AG04450 (cell line): ENCODE measurements around the gene KIF26A. TPM values are rescaled to one million over a fixed set of nuclear protein-coding genes. Genes with fewer than 3 reads are reported as not detected.

Experiments used
- CTCF ChIA-PET: fragments of 300-600, 350-600 bp; formaldehyde crosslinking; extraction: SDS; loops from one replicate; lab custom pipeline; 2022; ENCODE audit warnings: antibody characterized with exemption, inconsistent platforms; lab: Charles Lee
- POLR2A ChIA-PET: fragments of 350-600 bp; formaldehyde crosslinking; extraction: SDS; loops from one replicate; lab custom pipeline; 2021; ENCODE audit warnings: antibody characterized with exemption, inconsistent platforms; lab: Yijun Ruan, JAX
- DNase-seq: peaks from one replicate; pipeline ENCODE4 v3.0.0-alpha.2; 2011; ENCODE audit warnings: low read depth, low spot score
- H3K27ac ChIP-seq: one replicate; pipeline ENCODE4 v1.5.1; 2012; ENCODE audit warnings: low read depth, low read length, control low read depth
- H3K27me3 ChIP-seq: one replicate; pipeline ENCODE4 v1.6.0; 2012; ENCODE audit warnings: low read length; ENCODE audit not compliant: control insufficient read depth, insufficient read depth
- H3K4me3 ChIP-seq: 2 replicates; pipeline ENCODE4 v1.5.1; 2011; ENCODE audit warnings: mild to moderate bottlenecking, low read depth, low read length, control low read depth
- H3K9me3 ChIP-seq: 2 replicates; pipeline ENCODE4 v1.5.1; 2012; ENCODE audit warnings: low read length; ENCODE audit not compliant: control insufficient read depth, insufficient read depth
- polyA plus RNA-seq: library from polyadenylated mRNA; depleted of rRNA; stranded (reverse); fragments of >200 nt; gene quantifications from 2 replicates; pipeline ENCODE4 v1.2.3, GENCODE V29; 2011
- TF ChIP-seq, protein P1 (sequence below): IDR thresholded peaks from 2 replicates; pipeline ENCODE4 v1.5.1; 2011; ENCODE audit warnings: low read depth, low read length, control low read depth, inconsistent platforms

The KIF26A gene
- polyA plus RNA-seq, 1 experiment, result not detected

DNA sequence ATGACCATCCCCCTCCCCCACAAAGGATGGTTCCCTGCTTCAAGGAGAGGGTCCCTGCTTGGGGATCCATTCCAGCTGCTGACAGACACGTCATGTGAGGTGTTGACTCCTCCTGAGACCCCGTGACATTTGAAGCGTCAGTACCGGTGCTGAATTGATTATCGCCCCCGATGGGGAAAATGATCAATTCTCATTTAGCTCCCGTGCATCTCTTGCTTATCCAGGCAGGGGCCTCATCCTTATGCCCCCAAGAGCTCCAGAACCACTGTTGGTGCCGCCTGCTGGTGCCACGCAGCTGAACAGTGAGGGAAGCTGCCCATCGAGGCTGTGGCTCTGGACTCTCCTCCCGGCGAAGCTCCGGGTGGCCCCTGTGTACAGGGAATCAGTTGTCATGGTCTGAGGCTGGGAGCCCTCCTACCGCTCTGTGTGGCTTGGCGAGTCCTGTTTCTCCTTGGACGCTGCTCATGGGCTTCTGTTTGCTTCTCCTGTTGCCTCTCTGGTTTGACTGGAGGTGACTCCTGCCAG lies 4.6 kb downstream of the KIF26A start:
- DNase-seq, result no peak
- ChIA-PET CTCF (no interaction called here), POLR2A (no interaction called here)
- no peak overlapping the region for H3K27ac ChIP-seq
- no peaks in the 10 kb centered on the region; the same call in 1 of the 2 replicates for H3K9me3 ChIP-seq
- TF ChIP-seq, protein P1, sequence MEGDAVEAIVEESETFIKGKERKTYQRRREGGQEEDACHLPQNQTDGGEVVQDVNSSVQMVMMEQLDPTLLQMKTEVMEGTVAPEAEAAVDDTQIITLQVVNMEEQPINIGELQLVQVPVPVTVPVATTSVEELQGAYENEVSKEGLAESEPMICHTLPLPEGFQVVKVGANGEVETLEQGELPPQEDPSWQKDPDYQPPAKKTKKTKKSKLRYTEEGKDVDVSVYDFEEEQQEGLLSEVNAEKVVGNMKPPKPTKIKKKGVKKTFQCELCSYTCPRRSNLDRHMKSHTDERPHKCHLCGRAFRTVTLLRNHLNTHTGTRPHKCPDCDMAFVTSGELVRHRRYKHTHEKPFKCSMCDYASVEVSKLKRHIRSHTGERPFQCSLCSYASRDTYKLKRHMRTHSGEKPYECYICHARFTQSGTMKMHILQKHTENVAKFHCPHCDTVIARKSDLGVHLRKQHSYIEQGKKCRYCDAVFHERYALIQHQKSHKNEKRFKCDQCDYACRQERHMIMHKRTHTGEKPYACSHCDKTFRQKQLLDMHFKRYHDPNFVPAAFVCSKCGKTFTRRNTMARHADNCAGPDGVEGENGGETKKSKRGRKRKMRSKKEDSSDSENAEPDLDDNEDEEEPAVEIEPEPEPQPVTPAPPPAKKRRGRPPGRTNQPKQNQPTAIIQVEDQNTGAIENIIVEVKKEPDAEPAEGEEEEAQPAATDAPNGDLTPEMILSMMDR, result no peak
- peaks cover 12% of the 10 kb centered on the region for H3K27me3 ChIP-seq
- H3K4me3 ChIP-seq, result no peak overlapping the region

DNA sequence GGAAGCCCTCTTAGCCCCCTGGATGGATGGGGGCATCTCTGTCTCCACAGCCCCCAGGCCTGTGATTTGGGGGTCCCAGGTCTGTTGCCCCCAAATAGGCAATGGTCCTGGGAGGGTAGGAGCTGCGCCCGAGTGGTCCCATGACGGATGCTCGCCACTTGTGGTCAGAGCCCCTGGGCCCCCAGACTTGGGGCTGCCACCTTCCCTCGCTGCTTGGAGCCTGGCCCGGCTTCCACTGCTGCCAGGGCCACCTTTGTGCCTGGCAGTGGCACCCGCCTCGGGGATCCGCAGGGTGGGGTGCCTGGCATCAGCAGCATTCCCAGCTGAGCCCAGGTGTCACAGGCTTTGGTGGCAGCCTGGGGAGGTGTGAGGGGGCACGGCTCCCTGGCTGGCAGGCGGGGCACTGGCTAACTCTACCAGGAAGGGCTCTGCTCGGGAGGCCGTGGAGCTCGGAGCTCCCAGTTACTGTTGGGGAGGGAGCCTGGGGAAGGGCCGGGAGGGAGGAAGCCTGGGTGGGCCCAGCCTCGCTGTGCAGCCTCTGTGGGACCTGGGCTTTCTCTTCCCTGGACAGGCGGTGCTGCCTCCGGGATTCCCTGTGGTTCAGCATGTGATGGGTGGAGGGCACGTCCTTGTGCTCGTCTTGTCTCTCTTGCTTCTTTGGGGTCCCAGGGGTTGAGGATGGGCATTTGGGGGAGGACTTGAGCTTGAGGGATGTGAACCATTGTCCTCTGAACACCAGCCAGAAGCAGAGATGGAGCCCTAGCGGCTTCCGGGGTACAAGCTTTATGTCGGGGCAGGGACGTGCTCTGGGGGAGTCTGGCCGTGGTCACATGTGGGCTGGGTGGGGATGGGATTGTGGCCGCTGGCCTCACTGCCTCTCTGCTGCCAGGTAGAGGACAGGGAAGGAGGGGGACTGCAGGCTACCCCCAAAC lies 5.4 kb downstream of the KIF26A start:
- CTCF ChIA-PET, result no interaction called here
- Histone ChIP-seq H3K27ac (no peak overlapping the region), H3K27me3 (peaks cover 10% of the 10 kb centered on the region), H3K4me3 (no peak overlapping the region), H3K9me3 (no peaks in the 10 kb centered on the region; the same call in 1 of the 2 replicates)
- no peak for DNase-seq
- POLR2A ChIA-PET, result no interaction called here
- TF ChIP-seq, protein P1, result no peak

DNA sequence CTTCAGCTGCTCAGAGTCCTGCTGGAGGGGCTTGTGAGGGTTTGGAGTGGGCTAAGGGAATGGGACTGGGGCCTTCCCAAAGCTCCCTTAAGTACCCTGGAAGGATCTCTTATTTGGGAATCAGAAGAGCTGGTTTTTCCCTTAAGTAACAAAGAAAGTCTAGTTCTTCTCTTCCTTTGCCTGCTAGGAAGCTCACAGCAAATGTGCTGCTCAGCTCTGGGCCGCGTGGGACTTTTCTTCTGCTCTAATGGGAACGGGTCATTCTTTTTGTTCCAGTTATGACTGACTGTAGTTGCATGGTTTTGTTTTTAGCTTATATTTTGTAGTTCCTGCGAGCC lies 6.0 kb downstream of the KIF26A start:
- ChIA-PET CTCF (no interaction called here), POLR2A (no interaction called here)
- peaks cover 6% of the 10 kb centered on the region for H3K27me3 ChIP-seq
- no peaks in the 10 kb centered on the region; the same call in 1 of the 2 replicates for H3K9me3 ChIP-seq
- TF ChIP-seq, protein P1, result no peak
- H3K4me3 ChIP-seq, result no peak overlapping the region
- DNase-seq, result no peak
- H3K27ac ChIP-seq, result no peak overlapping the region

DNA sequence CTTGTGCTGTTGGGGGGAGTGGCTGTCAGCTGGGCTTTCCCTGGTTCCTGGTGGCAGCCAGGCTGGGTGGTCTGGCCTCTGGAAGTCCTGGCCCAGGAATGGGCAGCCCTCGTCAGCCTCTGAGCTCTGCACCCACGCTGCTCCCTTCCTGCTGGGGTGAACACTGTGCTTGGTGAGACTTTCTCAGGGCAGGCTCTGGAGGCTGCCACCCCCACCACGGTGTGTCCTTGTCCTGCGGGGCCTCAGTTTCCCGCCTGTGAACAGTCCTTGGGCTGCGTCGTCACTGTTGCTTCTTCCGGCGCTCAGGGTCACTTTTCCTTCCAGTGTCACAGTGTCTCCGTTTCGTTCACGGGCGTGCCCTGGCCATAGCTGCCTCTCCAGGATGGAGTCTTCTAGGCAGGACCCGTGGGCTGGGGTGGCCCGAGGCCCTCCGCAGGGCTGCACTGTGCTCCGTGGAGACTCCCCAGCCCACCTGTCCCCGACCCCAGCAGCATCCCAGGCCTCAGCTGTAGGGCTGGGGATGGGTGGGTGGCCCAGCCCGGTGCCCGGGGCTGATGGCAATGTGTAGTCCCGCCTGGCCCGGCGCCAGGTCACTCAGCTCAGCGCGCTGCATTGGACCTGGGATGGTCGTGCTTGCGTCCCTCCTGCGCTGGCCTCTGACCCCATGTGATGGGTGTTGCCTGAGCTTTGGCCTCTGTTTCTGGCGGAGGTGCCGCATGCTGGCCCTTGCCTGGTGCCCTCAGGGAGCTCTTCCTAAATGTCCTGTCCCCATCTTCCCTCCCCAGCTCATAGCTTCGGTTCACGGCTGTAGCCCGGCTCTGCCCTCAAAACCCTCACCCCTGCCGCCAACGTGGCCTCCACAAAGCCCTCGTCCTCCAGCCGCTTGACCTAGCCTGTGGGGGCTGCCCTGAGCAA lies 6.8 kb downstream of the KIF26A start:
- Histone ChIP-seq H3K27me3 (peaks cover 2% of the 10 kb centered on the region), H3K4me3 (no peak overlapping the region), H3K27ac (no peak overlapping the region), H3K9me3 (peaks cover under 1% of the 10 kb centered on the region; the same call in 1 of the 2 replicates)
- ChIA-PET CTCF (no interaction called here), POLR2A (no interaction called here)
- DNase-seq, result no peak
- TF ChIP-seq, protein P1, result no peak
